ENCODE data around the gene BLOC1S2.
"Not testable (repeated sequence)": the region's sequence is repeated elsewhere in the genome, so short reads cannot be mapped to it uniquely, and the experiment has no call there.

BLOC1S2 gene

GRCh38 chr10:100289641-100290040, 3.2 kb upstream of the BLOC1S2 start:
- peak; percentile 71 for DNase-seq

- DNase-seq = no peak
Observed at GRCh38 chr10:100288196-100288595, 1.7 kb upstream of the BLOC1S2 start.

GRCh38 chr10:100287756-100288155, 1.3 kb upstream of the BLOC1S2 start:
- DNase-seq = no peak

- not testable (repeated sequence) for DNase-seq
Observed at GRCh38 chr10:100285326-100285725, 1.2 kb downstream of the BLOC1S2 start.

GRCh38 chr10:100282907-100283306, 3.6 kb downstream of the BLOC1S2 start:
- DNase-seq = no peak

GRCh38 chr10:100276971-100277370, 9.5 kb downstream of the BLOC1S2 start:
- not testable (repeated sequence) for DNase-seq

- peak; percentile 93 for DNase-seq
Observed at GRCh38 chr10:100267239-100268104, 19.0 kb downstream of the BLOC1S2 start, which contains the start of gene CWF19L1. Gene CWF19L1 (minus strand): TSS chr10:100267638. CDS start chr10:100267593, 45 bp downstream.

- no peak for DNase-seq
Observed at GRCh38 chr10:100265821-100266485, 20.5 kb downstream of the BLOC1S2 start.

- no peak for DNase-seq
Observed at GRCh38 chr10:100254191-100254590, 32.3 kb downstream of the BLOC1S2 start.

- DNase-seq = no peak
Observed at GRCh38 chr10:100253041-100253440, 33.4 kb downstream of the BLOC1S2 start.

- no peak for DNase-seq
Observed at GRCh38 chr10:100248820-100249219, 37.7 kb downstream of the BLOC1S2 start.

- no peak for DNase-seq
Observed at GRCh38 chr10:100245484-100246220, 40.8 kb downstream of the BLOC1S2 start.

- no peak for DNase-seq
Observed at GRCh38 chr10:100239851-100240250, 46.6 kb downstream of the BLOC1S2 start.

- no peak for DNase-seq
Observed at GRCh38 chr10:100238429-100238828, 48.1 kb downstream of the BLOC1S2 start.

GRCh38 chr10:100232101-100232500, 54.4 kb downstream of the BLOC1S2 start:
- no peak for DNase-seq

- no peak for DNase-seq
Observed at GRCh38 chr10:100229819-100230422, 56.6 kb downstream of the BLOC1S2 start.

- DNase-seq = no peak
Observed at GRCh38 chr10:100223879-100224278, 62.6 kb downstream of the BLOC1S2 start.

Measured in hematopoietic multipotent progenitor cell treated with erythropoietin and hydrocortisone succinate and interleukin-3 and kit ligand, for 6 days (in vitro differentiated cells).